HG03442 (cell line): Measurements from ENCODE around the gene KISS1.
"Not testable (repeated sequence)": the region's sequence is repeated elsewhere in the genome, so short reads cannot be mapped to it uniquely, and the experiment has no call there.

Experiments used
- ATAC-seq: cut with Tn5 transposase; IDR thresholded peaks from one replicate; pipeline ENCODE4 v1.9.1; 2021; ENCODE audit warnings: mild to moderate bottlenecking, moderate library complexity; ENCODE audit not compliant: unreplicated experiment

Gene KISS1, protein sequence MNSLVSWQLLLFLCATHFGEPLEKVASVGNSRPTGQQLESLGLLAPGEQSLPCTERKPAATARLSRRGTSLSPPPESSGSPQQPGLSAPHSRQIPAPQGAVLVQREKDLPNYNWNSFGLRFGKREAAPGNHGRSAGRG

DNA sequence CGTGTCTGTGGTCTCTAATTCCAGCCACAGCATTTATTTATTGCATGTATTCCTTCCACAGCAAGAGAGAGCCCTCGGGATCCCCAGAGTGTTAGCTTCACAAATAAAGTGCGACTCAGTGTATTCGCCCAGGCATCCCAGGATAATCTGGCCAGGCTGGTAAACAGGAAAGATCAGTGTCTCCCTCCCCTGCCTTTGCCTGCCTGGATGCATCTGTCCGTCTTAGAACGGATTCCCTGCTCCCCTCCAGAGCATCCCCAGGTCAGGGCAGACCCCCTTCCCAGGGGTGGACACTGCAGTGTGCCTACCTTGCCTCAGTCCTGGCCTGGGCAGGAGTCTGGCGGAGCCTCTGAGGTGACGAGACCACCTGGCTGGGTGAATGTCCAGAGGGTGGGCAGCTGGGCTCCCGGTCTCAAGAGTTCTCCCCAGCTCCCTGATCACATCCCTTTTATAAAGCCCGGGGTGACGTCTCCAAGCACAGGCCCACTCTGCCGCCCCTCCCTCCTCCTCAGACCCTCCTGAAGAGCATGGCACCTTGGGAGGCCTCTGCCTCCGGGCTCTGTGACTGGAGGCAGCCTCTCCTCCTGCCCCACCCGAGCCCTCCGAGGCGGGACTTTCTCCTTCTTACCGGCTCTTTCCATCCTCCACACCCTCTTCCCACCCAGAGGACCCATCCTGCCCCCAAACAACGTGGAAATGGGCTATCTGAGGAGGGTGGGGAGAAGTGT, at the start of gene KISS1:
Gene KISS1, minus strand, starts transcription at position 424 of the 728 bp plus-strand sequence. CDS start 3,615 bp downstream, outside the sequence.
- no peak for ATAC-seq

DNA sequence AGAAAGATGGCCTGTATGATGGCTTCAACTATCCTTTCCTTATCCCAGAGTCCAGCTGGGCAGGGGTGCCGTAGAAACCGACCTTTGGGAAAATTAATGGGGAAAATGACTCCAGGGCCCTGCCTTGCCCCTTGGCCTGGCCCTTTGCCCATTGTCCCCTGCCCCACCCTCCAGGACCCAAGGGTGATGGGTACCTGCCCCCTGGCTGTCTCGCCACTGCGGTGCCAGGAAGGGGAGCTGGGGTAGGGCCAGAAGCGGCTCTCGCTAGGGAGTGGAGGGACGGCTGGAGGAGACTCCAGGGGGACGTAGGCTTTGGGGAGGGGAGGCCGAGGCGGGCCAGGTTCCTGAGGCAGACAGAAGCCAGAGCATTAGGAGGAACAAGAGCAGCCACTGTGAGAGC, 46.6 kb upstream of the KISS1 start:
- no peak for ATAC-seq

- no peak for ATAC-seq
Measured at GRCh38 chr1:204241914-204242313, 45.6 kb upstream of the KISS1 start.

- ATAC-seq: no peak
Measured at GRCh38 chr1:204241050-204241449, 44.8 kb upstream of the KISS1 start.

DNA sequence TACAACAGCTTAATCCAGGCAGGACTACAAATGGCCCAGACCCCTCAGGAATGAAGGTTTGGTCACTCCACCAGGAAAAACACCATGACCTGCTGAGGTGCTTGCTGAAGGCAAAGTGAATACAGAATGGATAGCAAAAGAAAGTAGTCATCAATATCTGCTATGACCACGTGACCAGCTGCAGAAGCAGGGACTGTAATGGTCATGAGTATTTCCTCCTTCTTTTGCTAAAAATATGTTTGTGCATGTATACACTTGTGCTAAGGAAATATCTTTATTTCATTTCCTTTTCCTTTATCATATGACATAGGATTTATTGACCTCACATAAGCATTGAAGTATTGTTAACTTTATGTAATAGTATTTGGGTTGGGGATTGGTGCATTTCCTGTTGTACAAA, 43.9 kb upstream of the KISS1 start:
- no peak for ATAC-seq

GRCh38 chr1:204239401-204239800, 43.1 kb upstream of the KISS1 start:
- ATAC-seq: not testable (repeated sequence)

- not testable (repeated sequence) for ATAC-seq
Measured at GRCh38 chr1:204238520-204238919, 42.2 kb upstream of the KISS1 start.

DNA sequence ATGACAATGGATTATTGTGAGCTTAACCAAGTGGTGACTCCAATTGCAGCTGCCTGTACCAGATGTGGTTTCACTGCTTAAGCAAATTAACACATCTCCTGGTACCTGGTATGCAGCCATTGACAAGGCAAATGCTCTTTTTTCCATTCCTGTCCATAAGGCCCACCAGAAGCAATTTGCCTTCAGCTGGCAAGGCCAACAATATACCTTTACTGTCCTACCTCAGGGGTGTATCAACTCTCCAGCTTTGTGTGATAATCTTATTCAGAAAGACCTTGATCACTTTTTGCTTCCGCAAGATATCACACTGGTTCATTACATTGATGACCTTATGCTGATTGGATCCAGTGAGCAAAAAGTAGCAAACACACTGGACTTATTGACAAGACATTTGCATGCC, 41.2 kb upstream of the KISS1 start:
- not testable (repeated sequence) for ATAC-seq

DNA sequence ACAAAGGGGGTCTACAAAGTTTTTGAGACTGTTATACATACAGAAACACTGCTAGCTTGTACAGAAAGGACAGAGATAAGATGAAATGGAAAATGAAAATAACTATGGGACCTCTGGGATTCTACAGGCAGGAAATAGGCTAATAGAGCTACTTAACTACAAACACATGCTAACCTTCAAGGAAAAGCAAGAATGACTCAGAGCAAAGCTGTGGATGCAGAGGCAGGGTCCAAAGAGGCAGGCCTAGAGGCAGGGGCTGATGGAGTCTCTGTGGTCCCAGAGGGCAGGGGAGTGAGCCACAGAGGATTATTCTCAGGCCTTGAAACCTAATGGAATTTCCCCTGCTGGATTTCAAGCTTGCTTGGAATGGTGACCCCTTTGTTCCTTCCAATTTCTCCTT, 36.2 kb upstream of the KISS1 start:
- no peak for ATAC-seq

GRCh38 chr1:204230211-204230610, 33.9 kb upstream of the KISS1 start:
- no peak for ATAC-seq

- no peak for ATAC-seq
Measured at GRCh38 chr1:204228896-204229295, 32.6 kb upstream of the KISS1 start.

DNA sequence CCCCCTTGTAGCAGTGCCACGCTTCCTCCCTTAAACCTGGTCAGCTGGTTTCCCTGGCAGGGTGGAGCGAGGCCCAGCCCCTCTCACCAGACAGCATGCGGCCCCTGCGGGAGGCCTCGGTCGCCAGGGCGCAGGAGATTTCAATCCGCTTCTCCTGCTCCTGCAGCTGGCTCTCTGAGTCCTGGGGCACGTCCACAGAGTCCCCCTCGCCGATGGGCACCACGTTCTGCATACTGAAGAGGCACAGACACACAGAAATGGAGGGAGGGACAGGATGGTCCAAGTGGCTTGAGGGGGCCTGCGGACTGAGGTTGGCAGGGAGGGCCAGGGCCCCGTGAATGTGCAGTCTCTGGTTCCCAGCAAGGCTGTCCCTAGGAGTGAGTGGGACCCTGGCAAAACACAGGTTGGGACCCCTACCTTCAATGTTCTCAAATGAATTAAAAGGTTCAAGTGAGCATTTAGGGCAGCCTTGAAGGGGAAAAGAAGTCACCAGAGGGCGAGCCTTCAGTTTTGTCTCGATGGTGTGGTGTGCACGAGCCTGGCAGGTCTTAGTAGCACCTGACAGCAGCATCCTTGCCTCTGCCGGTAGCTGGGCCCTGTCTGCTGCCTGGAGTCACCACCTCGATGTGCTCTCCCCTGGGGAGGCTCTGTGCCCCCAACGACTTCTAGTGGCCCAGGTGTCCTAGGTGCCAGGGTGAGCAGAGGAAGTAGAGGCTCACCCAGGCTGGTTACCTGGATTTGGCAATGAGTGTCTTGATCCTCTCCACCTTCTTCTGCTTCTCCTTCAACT, 31.9 kb upstream of the KISS1 start:
- ATAC-seq: no peak

DNA sequence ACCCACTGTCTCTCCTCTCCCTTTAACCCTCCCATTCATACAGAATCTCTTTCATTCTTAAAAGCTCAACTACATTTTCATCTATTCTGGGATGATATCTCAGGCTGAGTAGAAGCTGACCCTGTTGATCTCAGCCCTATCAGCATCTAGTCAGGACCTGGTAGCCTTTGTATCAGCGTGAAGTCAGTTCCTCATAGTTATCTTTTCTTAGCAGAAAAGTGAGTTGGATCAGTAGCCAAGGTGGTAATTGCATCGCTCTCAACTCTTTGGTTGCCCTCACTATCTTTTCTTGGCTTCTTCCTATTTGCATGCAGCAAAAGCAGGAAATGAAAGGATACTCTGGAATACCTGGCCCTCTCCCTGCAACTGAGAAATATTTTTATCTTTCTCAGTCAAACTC, 31.1 kb upstream of the KISS1 start:
- no peak for ATAC-seq

DNA sequence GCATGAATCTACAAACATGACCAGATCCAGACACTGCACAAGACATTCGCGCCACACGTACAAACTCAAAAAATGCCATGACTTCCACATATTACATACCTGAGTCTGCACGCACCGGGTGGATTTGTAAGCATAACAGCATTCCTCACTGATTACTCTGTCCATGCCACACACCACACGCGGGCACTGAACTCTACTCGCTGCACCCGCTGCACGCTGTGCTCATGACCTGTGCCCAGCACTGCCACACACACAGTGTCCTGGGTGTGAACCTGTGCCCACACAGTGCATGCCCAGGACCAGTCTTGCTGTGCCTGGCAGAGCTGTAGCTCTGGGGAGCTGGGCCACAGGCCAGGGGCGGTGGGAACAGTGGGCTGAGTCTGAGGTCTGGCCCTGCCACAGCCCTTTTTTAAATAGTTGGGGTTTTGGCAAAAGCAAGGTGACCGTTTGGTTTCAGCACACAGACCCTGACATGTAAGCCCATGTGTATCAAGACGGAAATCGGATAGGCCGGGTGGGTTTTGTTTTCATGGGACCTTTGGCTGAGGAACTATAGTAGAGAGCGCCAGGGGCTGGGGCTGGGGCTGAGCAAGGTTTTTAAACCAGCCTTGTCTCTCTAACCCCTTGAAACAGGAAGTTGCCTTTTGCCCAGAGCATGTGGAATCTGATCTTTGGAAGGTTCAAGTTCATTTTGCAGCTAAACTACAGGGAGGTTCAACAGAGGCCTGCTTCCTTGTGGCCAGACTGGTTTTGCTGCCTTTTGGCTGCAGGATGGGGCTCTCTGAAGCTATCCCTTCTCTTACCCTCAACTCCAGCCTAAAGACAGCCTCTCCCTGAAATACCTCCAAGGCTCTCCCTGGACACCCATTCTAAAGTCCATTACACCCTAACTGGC, 29.8 kb upstream of the KISS1 start:
- no peak for ATAC-seq

GRCh38 chr1:204224655-204225054, 28.4 kb upstream of the KISS1 start:
- no peak for ATAC-seq

- ATAC-seq: no peak
Measured at GRCh38 chr1:204223129-204223860, 27.0 kb upstream of the KISS1 start.

DNA sequence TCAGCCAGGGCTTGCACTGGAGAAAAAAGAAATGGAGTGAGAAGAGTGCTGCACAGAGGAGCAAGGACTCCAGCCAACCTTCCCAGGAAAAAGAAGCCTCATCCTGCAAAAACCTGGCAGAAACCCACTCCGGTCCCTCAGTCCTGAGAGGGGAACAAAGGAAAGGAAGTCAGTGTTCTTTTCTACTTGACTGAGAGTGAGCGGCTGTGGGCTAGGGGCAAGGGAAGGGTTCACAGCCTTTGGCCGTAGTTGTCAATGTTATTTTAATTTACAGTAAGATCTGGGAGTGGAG, 26.4 kb upstream of the KISS1 start:
- no peak for ATAC-seq

- ATAC-seq: no peak
Measured at GRCh38 chr1:204222006-204222763, 25.9 kb upstream of the KISS1 start.

- no peak for ATAC-seq
Measured at GRCh38 chr1:204221271-204221670, 25.0 kb upstream of the KISS1 start.
